HCT116 (cell line): ENCODE measurements around the gene ZNF146. TPM values are rescaled to one million over a fixed set of nuclear protein-coding genes. Genes with fewer than 3 reads are reported as not detected.

Source experiments
- ATAC-seq: fragments of 200-7000 bp; cut with Tn5 transposase; 2 replicates; pipeline ENCODE4 v1.9.1; 2020; ENCODE audit warnings: mild to moderate bottlenecking, moderate library complexity
- BruUV-seq: library from RNA; stranded (reverse); fragments of 400-500 nt; replicated peaks from 2 replicates; lab custom pipeline; 2021; lab: Mats Ljungman, UMichigan
- CTCF ChIA-PET: fragments of 300-600 bp; sonication (Branson Sonifier 250); formaldehyde crosslinking; loops from one replicate; lab custom pipeline; 2021; ENCODE audit warnings: antibody characterized with exemption; lab: Charles Lee
- POLR2A ChIA-PET: fragments of 300-600, 350-600 bp; sonication (Branson Sonifier 250); formaldehyde crosslinking; loops from one replicate; lab custom pipeline; 2021; ENCODE audit warnings: antibody characterized with exemption; lab: Charles Lee
- RAD21 ChIA-PET, 2 experiments: fragments of 300-600 bp; sonication (Branson Sonifier 250); formaldehyde crosslinking; loops; one replicate each; lab custom pipeline; 2023; ENCODE audit warnings: low total read pairs in 2 of 2; ENCODE audit not compliant: uncharacterized antibody in 2 of 2, unreplicated experiment in 2 of 2, low non-redundant PET in 1 of 2; lab: Charles Lee
- DNase-seq: peaks from one replicate; pipeline ENCODE4 v3.0.0-alpha.2; 2010; ENCODE audit warnings: low read depth, low spot score
- H2AFZ ChIP-seq: fragments of 200-600 bp; shearing (Covaris generic), sonication (generic); 2 replicates; pipeline ENCODE4 v1.6.1; 2017; ENCODE audit warnings: low read depth, mixed run types, mixed read lengths, antibody characterized with exemption, low read length; ENCODE audit not compliant: poor library complexity, severe bottlenecking
- H3K27ac ChIP-seq: 2 replicates; pipeline ENCODE4 v1.5.1; 2012; ENCODE audit warnings: low read depth, low read length
- H3K27me3 ChIP-seq: fragments of 200-600 bp; sonication (generic); 2 replicates; pipeline ENCODE4 v1.6.1; 2016; ENCODE audit warnings: mixed run types, low read length, mixed read lengths; ENCODE audit not compliant: insufficient read depth
- H3K36me3 ChIP-seq, 2 experiments: fragments of 200-500 bp in 1 of 2; fragments of 200-600 bp in 1 of 2; sonication (Bioruptor generic) in 1 of 2; sonication (generic) in 1 of 2; 2 replicates each; pipeline versions ENCODE4 v1.5.1 to v1.6.1; 2014 to 2016; ENCODE audit warnings: low read length in 2 of 2, inconsistent platforms in 1 of 2, mixed read lengths in 1 of 2, mixed run types in 1 of 2; ENCODE audit not compliant: insufficient read depth in 2 of 2, control insufficient read depth in 1 of 2
- H3K4me1 ChIP-seq, 2 experiments: fragments of 200-600 bp in 1 of 2; sonication (generic) in 1 of 2; 2 replicates each; pipeline versions ENCODE4 v1.5.1 to v1.6.1; 2012 to 2017; ENCODE audit warnings: low read length in 2 of 2, inconsistent platforms in 1 of 2, mild to moderate bottlenecking in 1 of 2, mixed read lengths in 1 of 2, mixed run types in 1 of 2, moderate library complexity in 1 of 2; ENCODE audit not compliant: insufficient read depth in 2 of 2, control insufficient read depth in 1 of 2
- H3K4me2 ChIP-seq: fragments of 200-600 bp; sonication (generic); 2 replicates; pipeline ENCODE4 v1.6.1; 2017; ENCODE audit warnings: mixed run types, low read length, mixed read lengths
- H3K4me3 ChIP-seq, 2 experiments: fragments of 200-600 bp in 1 of 2; sonication (generic) in 1 of 2; replicated peaks in 1 of 2; 2 replicates each; pipeline ENCODE4 v1.5.1; 2011 to 2016; ENCODE audit warnings: low read length in 2 of 2, control low read depth in 1 of 2, low read depth in 1 of 2, mild to moderate bottlenecking in 1 of 2, mixed read lengths in 1 of 2, mixed run types in 1 of 2
- H3K79me2 ChIP-seq: fragments of 200-600 bp; sonication (generic); 2 replicates; pipeline ENCODE4 v1.6.1; 2017; ENCODE audit warnings: mild to moderate bottlenecking, mixed run types, low read length, moderate library complexity, mixed read lengths; ENCODE audit not compliant: insufficient read depth
- H3K9ac ChIP-seq: fragments of 200-600 bp; sonication (generic); 2 replicates; pipeline ENCODE4 v1.6.1; 2016; ENCODE audit warnings: low read length, mixed read lengths
- H3K9me2 ChIP-seq: fragments of 200-600 bp; sonication (generic), shearing (Covaris generic); 2 replicates; pipeline ENCODE4 v1.6.1; 2017; ENCODE audit warnings: mixed run types, mild to moderate bottlenecking, moderate library complexity; ENCODE audit not compliant: insufficient read depth
- H3K9me3 ChIP-seq, 2 experiments: fragments of 200-500 bp in 1 of 2; fragments of 200-600 bp in 1 of 2; sonication (Bioruptor generic) in 1 of 2; sonication (generic) in 1 of 2; 2 replicates each; pipeline ENCODE4 v1.6.1; 2014 to 2017; ENCODE audit warnings: low read length in 2 of 2, mixed read lengths in 2 of 2, inconsistent platforms in 1 of 2, low read depth in 1 of 2, mild to moderate bottlenecking in 1 of 2, mixed run types in 1 of 2, moderate library complexity in 1 of 2; ENCODE audit not compliant: control insufficient read depth in 1 of 2, insufficient read depth in 1 of 2
- H4K20me1 ChIP-seq: fragments of 200-600 bp; sonication (generic), shearing (Covaris generic); 2 replicates; pipeline ENCODE4 v1.6.1; 2017; ENCODE audit warnings: mixed run types, mild to moderate bottlenecking, moderate library complexity; ENCODE audit not compliant: insufficient read depth
- ATF3 ChIP-seq: IDR thresholded peaks from 2 replicates; pipeline ENCODE4 v1.6.1; 2012
- FOSL1 ChIP-seq: IDR thresholded peaks from 2 replicates; pipeline ENCODE4 v1.6.1; 2012; ENCODE audit warnings: low read depth
- MAX ChIP-seq: IDR thresholded peaks from 2 replicates; pipeline ENCODE4 v1.6.1; 2012
- RAD21 ChIP-seq: IDR thresholded peaks from 2 replicates; pipeline ENCODE4 v1.6.1; 2012; ENCODE audit warnings: low read depth, mild to moderate bottlenecking
- REST ChIP-seq: IDR thresholded peaks from 2 replicates; pipeline ENCODE4 v1.6.1; 2012; ENCODE audit warnings: low read depth
- SIN3A ChIP-seq: IDR thresholded peaks from 2 replicates; pipeline ENCODE4 v1.6.1; 2012; ENCODE audit warnings: low read depth
- YY1 ChIP-seq: IDR thresholded peaks from 2 replicates; pipeline ENCODE4 v1.6.1; 2011; ENCODE audit warnings: low read length, low read depth, moderate library complexity, mild to moderate bottlenecking; ENCODE audit not compliant: insufficient replicate concordance; ENCODE audit errors: extremely low read depth
- ZFX ChIP-seq: fragments of 450-650 bp; IDR thresholded peaks from 2 replicates; pipeline ENCODE4 v1.6.1; 2017
- ZNF274 ChIP-seq: fragments of 200-500 bp; sonication (Bioruptor generic); IDR thresholded peaks from 2 replicates; pipeline ENCODE4 v1.6.1; 2014; ENCODE audit warnings: mild to moderate bottlenecking, low read depth, low read length, inconsistent platforms
- intact Hi-C: fragments of 100-400 bp; cut with micrococcal nuclease; formaldehyde crosslinking; loops from 2 replicates; pipeline ENCODE4 v1.10.0; 2022
- total RNA-seq: library from RNA; stranded (reverse); gene quantifications from one replicate; pipeline ENCODE4 v1.2.1, GENCODE V29; 2021; ENCODE audit not compliant: unreplicated experiment
- TF ChIP-seq, protein P1 (sequence below), 3 experiments: fragments of 200-600 bp in 1 of 3; sonication (generic) in 1 of 3; IDR thresholded peaks in 2 of 3; conservative IDR thresholded peaks in 1 of 3; 2 replicates each; pipeline ENCODE4 v1.5.1; 2012 to 2017; ENCODE audit warnings: low read depth in 2 of 3, low read length in 2 of 3, antibody characterized with exemption in 1 of 3, borderline replicate concordance in 1 of 3, control low read depth in 1 of 3, mild to moderate bottlenecking in 1 of 3, mixed read lengths in 1 of 3, mixed run types in 1 of 3, moderate library complexity in 1 of 3; ENCODE audit not compliant: insufficient read depth in 1 of 3

Gene ZNF146
- total RNA-seq, 1 experiment from 2014 or later, result 105 TPM

- Histone ChIP-seq H3K9ac (no peak overlapping the region), H2AFZ (no peak overlapping the region), H3K4me3 (no peak overlapping the region), H3K4me1 (no peaks in the 10 kb centered on the region), H3K27ac (no peak overlapping the region), H3K4me2 (no peak overlapping the region), H3K9me2 (no peaks in the 10 kb centered on the region), H3K36me3 (no peaks in the 10 kb centered on the region), H3K9me3 (no peaks in the 10 kb centered on the region)
- RAD21 ChIA-PET, result no interaction called here
- TF ChIP-seq, protein P1, sequence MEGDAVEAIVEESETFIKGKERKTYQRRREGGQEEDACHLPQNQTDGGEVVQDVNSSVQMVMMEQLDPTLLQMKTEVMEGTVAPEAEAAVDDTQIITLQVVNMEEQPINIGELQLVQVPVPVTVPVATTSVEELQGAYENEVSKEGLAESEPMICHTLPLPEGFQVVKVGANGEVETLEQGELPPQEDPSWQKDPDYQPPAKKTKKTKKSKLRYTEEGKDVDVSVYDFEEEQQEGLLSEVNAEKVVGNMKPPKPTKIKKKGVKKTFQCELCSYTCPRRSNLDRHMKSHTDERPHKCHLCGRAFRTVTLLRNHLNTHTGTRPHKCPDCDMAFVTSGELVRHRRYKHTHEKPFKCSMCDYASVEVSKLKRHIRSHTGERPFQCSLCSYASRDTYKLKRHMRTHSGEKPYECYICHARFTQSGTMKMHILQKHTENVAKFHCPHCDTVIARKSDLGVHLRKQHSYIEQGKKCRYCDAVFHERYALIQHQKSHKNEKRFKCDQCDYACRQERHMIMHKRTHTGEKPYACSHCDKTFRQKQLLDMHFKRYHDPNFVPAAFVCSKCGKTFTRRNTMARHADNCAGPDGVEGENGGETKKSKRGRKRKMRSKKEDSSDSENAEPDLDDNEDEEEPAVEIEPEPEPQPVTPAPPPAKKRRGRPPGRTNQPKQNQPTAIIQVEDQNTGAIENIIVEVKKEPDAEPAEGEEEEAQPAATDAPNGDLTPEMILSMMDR (IDR thresholded peaks at IDR 0.05 in 2 of 3, conservative IDR thresholded peaks at IDR 0.05 in 1 of 3; ENCODE audit: borderline replicate concordance in 1 of 3, insufficient read depth in 1 of 3, low read depth in 2 of 3, low read length in 2 of 3), result no peak
- TF ChIP-seq FOSL1 (no peak), ZFX (no peak), SIN3A (no peak), RAD21 (no peak), YY1 (no peak), ATF3 (no peak), ZNF274 (no peak), MAX (no peak), REST (no peak)
- TF ChIP-seq, all 23 proteins: peak for 0
- POLR2A ChIA-PET, result no interaction called here
- Histone ChIP-seq H4K20me1 (no peaks in the 10 kb centered on the region), H3K27me3 (no peaks in the 10 kb centered on the region), H3K79me2 (no peaks in the 10 kb centered on the region)
- ATAC-seq (no peak), DNase-seq (no peak)
- CTCF ChIA-PET, result no interaction called here
- intact Hi-C loops, result no loop called here
- BruUV-seq, result no TSS peak
These were observed 41.2 kb downstream of the ZNF146 start for GRCh38 chr19:36256064-36256463.
